ENCODE results near the gene MYB.
"Not testable (repeated sequence)": the region's sequence is repeated elsewhere in the genome, so short reads cannot be mapped to it uniquely, and the experiment has no call there.

Gene MYB

DNA sequence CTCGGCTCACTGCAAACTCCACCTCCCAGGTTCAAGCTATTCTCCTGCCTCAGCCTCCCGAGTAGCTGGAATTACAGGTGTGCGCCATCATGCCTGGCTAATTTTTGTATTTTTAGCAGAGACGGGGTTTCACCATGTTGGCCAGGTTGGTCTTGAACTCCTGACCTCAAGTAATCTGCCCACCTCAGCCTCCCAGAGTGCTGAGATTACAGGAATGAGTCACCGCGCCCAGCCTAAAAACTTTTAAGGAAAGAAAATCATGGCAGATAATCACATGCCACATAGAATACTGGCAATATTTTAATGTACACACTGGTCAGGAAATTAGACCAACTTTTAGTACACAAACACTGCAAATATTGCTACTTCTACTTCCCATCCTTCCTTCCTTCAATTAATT, 16.7 kb upstream of the MYB start:
- not testable (repeated sequence) for DNase-seq (ENCODE audit: low spot score)

DNA sequence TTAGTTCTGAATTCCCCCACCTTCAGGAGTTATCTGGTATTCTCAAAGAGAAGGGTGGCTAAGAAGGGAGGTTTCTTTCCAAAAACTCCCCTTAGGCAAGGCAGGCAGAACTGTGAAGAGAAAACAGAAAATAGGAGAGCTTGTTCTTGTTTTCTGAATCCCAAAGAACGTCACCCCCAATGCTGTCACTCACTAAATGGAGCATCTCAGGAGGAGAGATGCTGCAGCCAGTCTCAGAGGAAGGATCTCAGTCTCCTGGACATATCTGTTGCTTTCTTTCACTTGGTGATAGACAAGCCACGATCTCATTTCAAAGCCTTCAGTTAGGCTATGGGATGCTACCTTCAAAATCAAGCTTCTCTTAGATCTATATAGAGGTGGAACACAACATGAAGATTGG, 16.1 kb upstream of the MYB start:
- no peak for DNase-seq (ENCODE audit: low spot score)

DNA sequence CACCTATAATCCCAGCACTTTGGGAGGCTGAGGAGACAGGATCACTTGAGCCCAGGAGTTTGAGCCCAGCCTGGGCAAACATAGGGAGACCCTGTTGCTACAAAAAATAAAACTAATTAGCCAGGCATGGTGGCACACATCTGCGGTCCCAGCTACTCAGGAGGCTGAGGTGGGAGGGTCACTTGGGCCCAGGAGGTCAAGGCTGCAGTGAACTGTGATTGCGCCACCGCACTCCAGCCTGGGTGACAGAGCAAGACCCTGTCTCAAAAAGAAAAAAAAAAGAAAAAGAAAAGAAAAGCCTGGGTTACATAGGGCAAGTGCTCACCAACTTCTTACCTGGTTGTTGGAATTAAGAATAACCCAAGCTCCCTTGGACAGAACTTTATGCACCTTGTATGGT, 14.6 kb upstream of the MYB start:
- no peak for DNase-seq (ENCODE audit: low spot score)

DNA sequence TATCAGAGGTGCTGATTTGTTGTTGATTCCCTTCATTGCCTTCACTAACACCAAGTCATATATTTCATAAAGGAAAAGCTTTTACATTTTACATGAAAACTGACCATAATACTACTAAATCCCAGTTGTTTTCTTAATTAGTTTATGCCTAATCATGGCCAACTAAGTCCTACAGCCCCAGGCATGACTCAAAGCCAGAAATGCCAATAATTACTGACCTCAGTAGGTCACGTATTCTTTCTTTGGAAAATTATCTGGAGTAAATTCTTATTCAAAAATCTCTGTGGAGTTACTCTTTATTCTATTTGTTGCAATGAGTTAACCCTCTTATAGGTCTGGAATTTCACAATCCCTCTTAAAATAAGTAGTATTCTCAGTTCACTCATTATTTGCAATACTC, 13.5 kb upstream of the MYB start:
- no peak for DNase-seq (ENCODE audit: low spot score)

DNA sequence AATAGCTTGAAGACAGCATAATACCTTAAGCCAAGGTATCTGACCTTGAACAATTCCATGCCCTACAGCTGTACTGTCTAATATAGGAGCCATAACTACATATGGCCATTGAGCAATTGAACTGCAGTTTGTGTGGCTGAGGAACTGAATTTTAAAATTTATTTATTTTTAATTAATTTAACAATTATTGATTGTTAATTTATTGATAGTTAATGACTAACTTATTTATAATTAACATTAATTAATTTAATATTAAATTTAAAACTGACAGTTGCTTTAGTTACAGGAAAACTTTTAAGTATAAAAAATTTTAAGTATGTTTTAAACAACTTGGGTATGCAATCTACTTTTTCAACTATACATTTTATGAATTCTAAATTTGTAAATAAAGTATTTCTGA, 12.3 kb upstream of the MYB start:
- no peak for DNase-seq (ENCODE audit: low spot score)

DNA sequence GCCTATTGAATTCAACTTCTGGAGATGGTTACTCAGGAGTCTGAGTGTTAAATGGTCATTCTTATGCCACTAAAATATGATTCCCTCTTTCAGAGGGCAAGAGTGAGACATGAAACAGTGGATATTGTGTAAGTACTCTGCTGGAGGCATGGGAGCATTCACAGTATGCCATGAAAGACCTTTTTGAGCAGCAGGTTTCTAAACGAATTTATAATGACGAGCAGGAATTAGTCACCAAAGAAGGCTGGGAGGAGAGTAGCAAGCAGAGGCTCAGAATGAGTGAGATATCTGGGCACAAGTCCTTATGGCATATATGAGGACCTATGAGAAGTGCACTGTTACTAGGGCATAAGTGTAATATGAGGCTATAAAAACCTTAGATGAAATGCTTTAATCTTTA, 10.9 kb upstream of the MYB start:
- DNase-seq (ENCODE audit: low spot score), result no peak

DNA sequence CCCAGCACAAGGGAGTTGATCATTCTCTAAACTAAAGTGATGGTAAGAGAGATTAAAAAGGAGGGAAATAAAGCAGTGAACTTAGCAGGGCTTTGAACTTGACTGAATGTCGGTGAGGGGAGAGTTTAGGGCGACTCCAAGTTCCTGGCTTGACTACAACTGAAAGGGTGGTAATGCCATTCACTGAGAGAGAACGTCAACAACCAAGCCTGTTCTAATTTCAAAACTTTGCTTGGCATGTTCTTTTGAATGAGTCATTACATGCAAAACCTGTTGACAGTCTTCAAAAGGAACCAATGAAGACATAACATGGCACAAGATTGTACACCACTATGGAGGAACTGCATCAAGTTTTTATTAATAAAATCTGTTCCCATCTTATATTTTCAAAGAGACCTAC, 10.3 kb upstream of the MYB start:
- no peak for DNase-seq (ENCODE audit: low spot score)

DNA sequence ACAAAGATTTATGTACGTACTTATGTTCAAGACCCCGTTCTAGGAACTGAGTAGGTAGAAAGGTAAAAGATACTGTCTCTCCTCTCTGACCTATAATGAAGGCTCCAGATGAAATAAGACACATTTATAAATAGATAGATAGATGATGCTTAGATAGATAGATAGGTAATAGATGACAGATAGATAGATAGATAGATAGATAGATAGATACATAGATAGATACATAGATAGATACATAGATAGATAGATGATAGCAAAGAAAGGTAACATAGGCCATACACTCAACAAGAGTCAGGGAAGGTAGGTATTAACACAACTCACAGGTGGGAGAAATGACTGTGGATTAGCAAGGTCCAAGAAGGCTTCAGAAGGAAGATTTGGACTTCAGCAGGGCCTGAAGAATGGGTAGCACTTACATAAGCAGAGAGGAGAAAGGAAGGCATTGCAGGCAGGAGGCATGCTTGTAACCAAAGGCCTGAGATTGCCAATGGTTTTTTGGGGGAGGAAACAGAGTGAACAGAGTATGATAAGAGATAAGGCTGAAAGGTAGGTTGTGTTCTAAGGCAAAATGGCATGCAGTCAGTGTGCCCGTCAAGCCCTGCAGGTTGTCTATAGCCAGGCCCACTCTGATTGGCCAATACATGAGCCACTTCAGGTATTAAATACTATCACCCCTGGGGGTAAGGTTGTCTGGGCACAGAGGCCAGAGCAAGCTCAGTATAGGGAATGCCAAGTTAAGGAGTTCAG, 7.7 kb upstream of the MYB start:
- no peak for DNase-seq (ENCODE audit: low spot score)

DNA sequence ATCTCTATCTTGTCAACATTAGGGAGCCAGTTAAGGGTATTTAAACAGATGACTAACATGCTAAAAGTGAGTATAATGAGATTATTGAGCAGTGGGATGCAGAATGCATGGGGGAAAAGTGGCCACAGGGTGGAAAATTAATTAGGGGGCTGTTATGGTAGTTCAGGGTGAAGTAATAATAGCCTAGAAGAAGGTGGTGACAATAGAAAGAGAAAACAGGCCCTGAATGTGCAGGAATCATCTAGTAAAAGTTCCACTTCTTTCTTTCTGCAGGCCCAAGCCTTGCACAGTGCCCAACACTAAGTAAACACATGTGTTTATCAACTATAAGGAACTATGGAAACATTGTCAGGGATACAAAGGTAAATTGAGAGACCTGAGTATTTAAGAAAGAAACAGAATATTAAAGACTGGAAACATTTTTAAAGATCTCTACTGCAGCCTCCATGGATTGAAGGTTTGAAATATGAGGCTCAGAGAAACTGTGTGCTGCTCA, 7.1 kb upstream of the MYB start:
- DNase-seq (ENCODE audit: low spot score), result no peak

DNA sequence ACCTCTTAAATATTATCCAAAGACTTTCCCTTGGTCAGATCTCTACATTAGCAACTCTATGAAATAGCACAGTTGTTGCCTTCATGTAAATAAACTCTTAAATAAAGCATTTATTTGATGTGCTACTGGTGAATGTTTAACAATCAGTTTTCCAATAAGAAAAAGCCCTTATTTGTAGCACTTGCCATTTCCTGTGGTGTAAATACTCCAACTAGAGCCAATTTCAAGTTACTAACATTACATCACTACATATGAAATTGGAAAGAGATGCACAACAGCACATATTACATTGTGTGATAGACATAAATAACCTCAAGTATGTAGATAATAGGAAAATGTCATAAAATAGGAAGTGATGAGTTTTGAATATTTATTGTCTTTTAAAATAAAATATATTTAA, 5.0 kb upstream of the MYB start:
- DNase-seq (ENCODE audit: low spot score), result no peak

DNA sequence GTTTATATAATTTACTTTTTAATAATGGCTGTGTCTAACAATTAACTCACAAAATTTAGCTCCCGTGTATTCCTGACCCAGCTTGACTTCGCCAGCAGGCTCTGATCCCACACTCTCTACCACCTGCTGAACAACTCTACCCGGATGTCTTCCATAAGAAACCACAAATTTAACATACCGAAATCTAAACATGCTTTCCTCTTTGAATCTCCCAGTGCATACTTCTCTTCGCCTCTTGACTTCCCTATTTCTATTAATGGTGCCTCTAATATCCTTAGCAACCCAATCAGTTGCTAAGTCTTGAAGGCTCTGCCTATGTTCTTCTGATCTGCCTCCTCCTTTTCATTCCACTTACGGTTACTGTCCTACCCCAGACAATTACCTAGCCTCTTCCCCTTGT, 4.6 kb upstream of the MYB start:
- no peak for DNase-seq (ENCODE audit: low spot score)

DNA sequence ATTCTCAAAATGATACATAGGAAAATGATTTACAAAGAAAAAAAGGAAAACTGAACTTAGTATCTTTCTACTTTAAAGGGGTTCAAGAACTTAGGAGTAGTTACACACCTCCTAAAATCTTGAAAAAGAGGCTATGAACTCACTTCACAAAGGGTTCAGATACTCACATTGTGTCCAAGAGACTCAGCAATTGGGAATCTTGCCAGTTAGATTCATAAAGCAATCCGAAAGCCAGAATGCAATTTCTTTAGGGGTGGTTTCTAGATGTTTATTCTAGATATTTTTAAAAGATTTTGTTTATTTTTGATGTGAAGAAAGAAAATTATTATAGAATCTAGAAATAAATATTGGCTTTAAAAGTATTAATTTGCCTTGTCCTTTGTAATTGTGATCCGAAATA, 1.7 kb upstream of the MYB start:
- no peak for DNase-seq (ENCODE audit: low spot score)

DNA sequence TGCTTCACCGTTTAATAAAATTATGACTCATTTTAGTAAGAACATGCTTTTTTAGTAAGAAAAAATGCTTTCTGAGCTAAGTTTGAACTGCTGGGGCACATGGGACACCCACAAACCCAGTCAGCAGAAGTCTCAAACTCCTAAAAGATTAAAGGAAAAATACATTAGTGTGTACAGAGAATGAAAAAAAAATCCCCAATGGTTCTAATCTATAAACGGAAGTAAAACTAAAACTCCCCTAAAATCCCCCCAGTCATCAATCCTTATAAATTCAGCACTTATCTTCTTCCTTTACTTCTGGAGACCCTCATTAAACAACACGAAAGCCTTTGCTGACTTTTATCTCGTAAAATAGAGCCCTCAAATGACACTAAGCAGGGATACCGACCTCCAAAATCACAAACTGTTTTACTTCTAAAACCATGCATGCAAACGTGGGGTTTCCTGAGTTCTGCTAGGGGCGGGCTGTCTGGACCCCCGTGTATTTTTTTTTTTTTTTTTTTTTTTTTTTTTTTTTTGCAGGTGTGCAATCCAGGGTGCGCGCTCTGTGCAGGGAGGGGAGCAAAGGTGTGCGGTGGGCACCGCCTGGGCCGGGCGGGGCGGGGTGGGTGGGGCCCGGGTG, 1.1 kb upstream of the MYB start:
- DNase-seq (ENCODE audit: low spot score), result no peak

DNA sequence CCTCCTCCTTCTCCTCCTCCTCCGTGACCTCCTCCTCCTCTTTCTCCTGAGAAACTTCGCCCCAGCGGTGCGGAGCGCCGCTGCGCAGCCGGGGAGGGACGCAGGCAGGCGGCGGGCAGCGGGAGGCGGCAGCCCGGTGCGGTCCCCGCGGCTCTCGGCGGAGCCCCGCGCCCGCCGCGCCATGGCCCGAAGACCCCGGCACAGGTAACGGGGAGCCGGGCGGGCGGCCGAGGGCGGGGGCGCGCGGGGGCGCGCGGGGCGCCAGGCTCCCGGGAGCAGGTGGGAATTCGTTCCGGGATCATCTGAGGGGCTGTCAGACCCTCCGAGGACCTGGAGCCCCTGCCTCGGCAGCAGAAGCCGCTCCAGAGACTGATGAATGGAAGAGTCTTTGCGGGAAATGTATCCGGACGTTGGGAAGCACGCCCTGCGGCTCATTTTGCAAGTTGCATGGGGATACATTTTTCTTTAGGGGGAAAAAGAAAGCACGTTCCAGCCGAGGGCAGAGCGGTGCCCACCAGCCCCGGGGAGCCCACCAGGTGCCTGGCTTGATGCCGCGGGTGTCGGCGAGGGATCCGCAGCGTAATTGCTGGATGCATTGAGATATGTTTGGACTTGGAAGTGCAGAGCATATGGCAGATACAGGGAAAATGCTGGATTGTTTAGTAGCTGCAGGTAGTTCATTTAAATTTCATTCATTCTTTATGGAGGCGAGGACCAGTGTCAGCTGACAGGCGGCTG, 394 bp downstream of the MYB start:
- DNase-seq (ENCODE audit: low spot score), result no peak

DNA sequence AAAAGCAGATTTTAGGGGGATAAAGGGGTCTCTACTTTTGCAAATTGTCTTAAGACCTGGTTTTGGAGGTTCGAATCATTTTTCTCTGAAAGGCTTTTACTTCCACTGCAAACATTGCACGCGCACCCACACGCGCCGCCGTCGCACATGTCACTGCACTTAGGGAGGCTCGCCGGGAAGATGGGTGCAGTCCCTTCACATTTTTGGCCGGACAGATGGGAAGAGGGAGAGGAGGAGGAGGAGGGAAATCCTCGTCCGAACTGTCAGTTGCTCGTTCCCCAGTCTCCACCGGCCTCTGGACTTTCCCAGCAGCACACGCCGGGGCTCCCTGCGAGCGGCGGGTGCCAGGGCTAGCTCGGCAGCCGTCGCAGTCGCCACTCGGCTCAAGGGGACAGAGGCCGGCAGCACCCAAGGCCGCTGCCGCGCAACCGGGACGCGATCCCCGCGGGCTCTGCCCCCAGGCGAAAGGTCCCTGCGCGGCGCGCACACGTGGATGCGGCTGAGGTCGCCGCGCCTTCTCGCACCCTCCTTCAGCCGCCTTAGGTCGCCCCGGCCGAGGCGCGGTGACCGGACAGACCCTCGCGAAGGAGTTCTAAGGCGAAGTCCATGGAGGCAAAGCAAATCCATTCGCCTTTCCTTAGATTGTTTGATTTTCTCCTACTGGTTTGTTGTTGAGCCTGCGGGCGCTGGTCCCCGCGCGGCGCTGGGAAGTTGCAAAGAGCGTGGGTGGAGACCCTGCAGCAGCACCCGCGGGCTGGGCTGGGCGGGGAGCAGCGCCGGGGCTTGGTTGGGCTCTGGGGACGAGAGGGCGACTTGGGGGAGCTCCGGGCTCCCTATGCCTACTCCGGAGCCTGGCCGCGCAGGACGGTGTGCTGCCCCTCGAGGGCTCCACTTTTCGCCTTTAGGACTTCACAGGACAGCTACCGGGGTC, 1.2 kb downstream of the MYB start:
- DNase-seq (ENCODE audit: low spot score), result no peak

DNA sequence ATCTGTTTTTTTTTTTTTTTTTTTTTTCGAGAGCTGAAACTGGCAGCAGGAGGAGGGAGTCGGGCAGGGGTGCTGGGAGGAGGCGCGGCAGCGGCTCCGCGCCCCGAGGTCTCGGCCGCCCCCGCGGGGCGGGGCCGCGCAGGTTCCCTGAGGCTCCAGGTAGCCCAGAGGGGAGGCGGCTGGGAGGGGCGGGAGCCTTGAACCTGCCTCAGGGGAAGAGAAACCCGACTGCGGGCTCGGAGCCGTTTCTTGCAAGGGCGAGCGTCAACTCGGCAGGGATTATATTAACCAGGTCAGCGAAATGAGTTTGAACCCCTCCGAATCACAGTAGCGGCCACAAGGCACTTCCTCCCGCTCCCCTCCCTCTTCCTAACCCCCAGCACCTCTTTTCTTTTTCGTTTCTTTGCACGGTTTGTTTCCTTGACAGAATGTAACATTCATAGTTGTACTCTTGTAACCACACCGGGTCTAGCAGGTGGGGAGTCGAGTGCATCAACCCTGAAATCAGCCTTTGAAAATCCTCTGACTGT, 2.0 kb downstream of the MYB start:
- DNase-seq (ENCODE audit: low spot score), result no peak

DNA sequence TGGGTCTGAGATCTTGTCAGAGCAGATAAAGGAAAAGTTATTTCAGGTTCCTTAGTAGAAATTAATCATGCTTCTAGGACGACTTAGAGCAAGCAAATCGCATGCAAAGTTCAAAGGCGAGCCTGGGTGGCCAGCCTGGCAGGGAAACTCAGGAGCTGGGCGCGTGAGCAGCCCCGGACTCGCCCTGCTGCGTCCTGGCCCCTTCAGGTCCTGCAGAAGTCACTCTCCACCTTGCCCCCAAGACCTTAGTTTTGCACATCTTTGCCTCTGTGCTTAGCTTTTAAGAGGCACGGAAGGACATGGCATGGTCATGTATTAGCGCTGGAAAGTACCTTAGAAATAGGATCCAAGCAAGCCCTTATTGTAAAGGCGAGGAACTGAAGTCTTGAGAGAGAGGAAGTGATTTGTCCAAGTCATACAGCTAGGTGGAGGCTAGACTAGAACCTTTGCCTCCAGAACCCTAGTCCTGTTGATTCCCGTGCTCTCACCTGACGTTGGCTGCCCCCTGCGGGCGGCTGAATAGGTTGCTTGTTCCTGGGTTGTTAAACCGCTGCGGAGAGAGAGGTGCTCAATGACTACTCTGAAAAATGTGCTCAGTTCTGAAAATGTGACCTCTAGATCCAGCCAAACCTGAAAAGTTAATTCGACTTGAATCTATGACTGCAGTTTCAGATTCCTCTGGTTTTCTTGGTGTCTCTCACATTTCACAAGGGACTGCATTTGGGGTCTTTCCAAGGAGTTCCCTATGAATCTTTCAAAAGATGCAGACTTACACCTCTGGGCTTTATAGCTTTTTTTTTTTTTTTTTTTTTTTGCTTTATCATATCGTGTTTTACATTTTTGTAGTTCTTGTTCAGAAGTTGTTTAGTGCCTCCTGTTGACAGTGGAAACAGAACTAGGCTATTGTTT, 2.7 kb downstream of the MYB start:
- no peak for DNase-seq (ENCODE audit: low spot score)

DNA sequence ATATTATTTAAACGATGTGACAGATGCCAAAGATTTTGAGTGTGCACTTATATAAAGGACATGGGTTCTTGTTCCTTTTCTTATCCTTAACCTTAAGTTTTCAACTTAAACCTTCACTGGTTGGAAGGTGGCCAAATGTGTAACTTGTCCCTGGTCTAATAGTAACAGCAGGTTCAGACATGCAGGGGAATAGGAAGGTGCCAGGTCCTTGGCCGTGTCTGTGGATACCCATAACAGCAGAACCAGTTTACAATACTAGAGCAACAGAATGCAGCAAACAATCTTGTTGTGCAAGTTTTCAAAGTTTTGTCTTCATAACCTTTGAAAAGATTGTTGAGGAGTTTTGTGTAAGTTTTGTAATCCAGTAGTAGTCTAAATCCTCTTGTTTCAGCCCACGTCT, 4.4 kb downstream of the MYB start:
- no peak for DNase-seq (ENCODE audit: low spot score)

DNA sequence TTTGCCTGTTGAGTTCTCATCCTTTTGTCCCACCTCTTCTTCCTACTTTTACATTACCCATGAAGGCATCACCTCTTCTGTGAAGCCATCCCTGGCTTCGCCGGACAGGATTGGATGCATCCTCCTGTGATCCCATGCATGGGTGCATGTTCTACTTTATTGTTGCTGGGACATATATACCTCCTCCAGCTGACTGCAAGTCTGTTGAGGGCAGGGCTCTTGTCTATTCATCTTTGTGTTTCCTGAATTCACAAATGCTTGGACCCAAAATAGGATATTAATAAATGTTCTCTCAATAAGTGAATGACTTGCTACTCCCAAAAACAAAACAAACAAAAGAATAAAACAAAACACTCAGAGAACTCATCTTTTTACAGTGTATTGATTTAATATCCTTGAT, 5.1 kb downstream of the MYB start:
- no peak for DNase-seq (ENCODE audit: low spot score)

DNA sequence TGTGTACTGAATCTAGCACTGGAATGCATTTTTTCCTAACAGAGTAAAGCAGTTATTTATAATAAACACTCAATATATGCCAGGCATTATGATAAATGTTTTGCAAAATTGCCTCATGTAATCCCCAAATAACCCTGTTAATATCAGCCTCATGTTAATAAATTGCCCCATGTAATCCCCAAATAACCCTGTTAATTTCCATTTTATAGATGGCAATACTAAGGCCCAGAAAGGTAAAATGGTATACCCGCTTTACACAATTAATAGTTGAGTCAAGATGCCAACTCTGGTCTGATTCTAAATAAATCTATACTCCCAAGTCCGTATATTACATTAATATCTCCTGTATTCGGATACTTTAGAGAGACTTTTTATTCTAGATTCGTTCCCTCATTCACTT, 6.3 kb downstream of the MYB start:
- no peak for DNase-seq (ENCODE audit: low spot score)

DNA sequence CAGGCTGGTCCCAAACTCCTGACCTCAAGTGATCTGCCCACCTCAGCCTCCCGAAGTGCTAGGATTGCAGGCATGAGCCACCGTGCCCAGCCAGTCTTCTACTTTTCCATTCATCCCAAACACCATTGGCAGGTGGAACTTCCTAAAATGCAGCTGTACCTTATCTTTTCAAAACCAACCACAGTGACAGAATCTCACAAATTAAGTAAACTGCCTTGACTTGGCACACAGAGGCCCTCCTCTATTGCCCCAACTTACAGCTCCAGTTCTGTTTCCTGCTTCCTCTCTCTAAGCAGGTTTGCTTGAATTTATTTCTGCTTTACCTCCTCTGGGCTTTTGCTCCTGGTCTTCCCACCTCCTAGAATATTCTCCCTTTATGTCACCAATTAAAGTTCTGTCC, 7.6 kb downstream of the MYB start:
- no peak for DNase-seq (ENCODE audit: low spot score)
